Embryonic facial prominence (tissue), 1 donor: ENCODE results near the gene APOBEC3A.
"Not testable (repeated sequence)": the region's sequence is repeated elsewhere in the genome, so short reads cannot be mapped to it uniquely, and the experiment has no call there.

Experiments
- DNase-seq: peaks from one replicate; pipeline ENCODE4 v3.0.0-alpha.2; 2016; ENCODE audit errors: extremely low spot score

APOBEC3A gene

GRCh38 chr22:38958651-38958943, 1.2 kb downstream of the APOBEC3A start:
- not testable (repeated sequence) for DNase-seq

GRCh38 chr22:38959590-38959989, 2.2 kb downstream of the APOBEC3A start:
- DNase-seq = no peak

GRCh38 chr22:38960673-38961072, 3.3 kb downstream of the APOBEC3A start:
- not testable (repeated sequence) for DNase-seq

- not testable (repeated sequence) for DNase-seq
Measured at GRCh38 chr22:38963291-38963738, 5.9 kb downstream of the APOBEC3A start.

- no peak for DNase-seq
Measured at GRCh38 chr22:38963872-38964271, 6.5 kb downstream of the APOBEC3A start.

GRCh38 chr22:38964306-38964705, 6.9 kb downstream of the APOBEC3A start:
- no peak for DNase-seq

- DNase-seq = no peak
Measured at GRCh38 chr22:38964989-38965388, 7.6 kb downstream of the APOBEC3A start.

GRCh38 chr22:38965614-38966379, 8.4 kb downstream of the APOBEC3A start:
- DNase-seq = no peak

- DNase-seq = no peak
Measured at GRCh38 chr22:38966380-38966702, 8.9 kb downstream of the APOBEC3A start.

- DNase-seq = no peak
Measured at GRCh38 chr22:38966942-38967341, 9.5 kb downstream of the APOBEC3A start.

- no peak for DNase-seq
Measured at GRCh38 chr22:38967451-38968450, 10.3 kb downstream of the APOBEC3A start.

- DNase-seq = no peak
Measured at GRCh38 chr22:38968801-38969200, 11.4 kb downstream of the APOBEC3A start.

GRCh38 chr22:38970551-38970950, 13.1 kb downstream of the APOBEC3A start:
- no peak for DNase-seq

GRCh38 chr22:38971202-38971601, 13.8 kb downstream of the APOBEC3A start:
- no peak for DNase-seq

- no peak for DNase-seq
Measured at GRCh38 chr22:38971791-38972190, 14.4 kb downstream of the APOBEC3A start.

- no peak for DNase-seq
Measured at GRCh38 chr22:38972558-38972957, 15.1 kb downstream of the APOBEC3A start.

- no peak for DNase-seq
Measured at GRCh38 chr22:38973289-38974169, 16.1 kb downstream of the APOBEC3A start.

- no peak for DNase-seq
Measured at GRCh38 chr22:38974170-38974825, 16.9 kb downstream of the APOBEC3A start.

- DNase-seq = no peak
Measured at GRCh38 chr22:38974826-38975175, 17.4 kb downstream of the APOBEC3A start.

GRCh38 chr22:38977289-38977688, 19.9 kb downstream of the APOBEC3A start:
- not testable (repeated sequence) for DNase-seq

- DNase-seq = not testable (repeated sequence)
Measured at GRCh38 chr22:38980587-38980986, 23.2 kb downstream of the APOBEC3A start.
